ENCODE data around the gene EIF5AL1.

The EIF5AL1 gene

GRCh38 chr10:79475877-79476276 lies 36.5 kb upstream of the EIF5AL1 start:
- Histone ChIP-seq H3K4me3 (replicated peaks; ENCODE audit: insufficient read depth, low read length) (no peak overlapping the region), H3K27ac (replicated peaks) (no peak overlapping the region), H3K27me3 (ENCODE audit: insufficient read depth, poor library complexity, severe bottlenecking) (no peaks in the 10 kb centered on the region)
- DNase-seq (ENCODE audit: low read depth in 1 of 2, low spot score in 1 of 2) = no peak
- TF ChIP-seq REST (IDR thresholded peaks at IDR 0.05; ENCODE audit: insufficient replicate concordance, low read depth) = no peak
- TF ChIP-seq CTCF (IDR thresholded peaks at IDR 0.05; ENCODE audit: insufficient read depth, low read length) = no peak
- TF ChIP-seq SPI1 (IDR thresholded peaks at IDR 0.05; ENCODE audit: borderline replicate concordance, low read depth) = no peak
- no peak for TF ChIP-seq POLR2AphosphoS5 (IDR thresholded peaks at IDR 0.05; ENCODE audit: low read depth)
- no peak for TF ChIP-seq GABPA (IDR thresholded peaks at IDR 0.05; ENCODE audit: low read depth)

GRCh38 chr10:79476645-79477044 lies 35.7 kb upstream of the EIF5AL1 start:
- H3K27ac ChIP-seq (replicated peaks) = no peak overlapping the region
- TF ChIP-seq POLR2AphosphoS5 (IDR thresholded peaks at IDR 0.05; ENCODE audit: low read depth) (no peak), GABPA (IDR thresholded peaks at IDR 0.05; ENCODE audit: low read depth) (no peak), SPI1 (IDR thresholded peaks at IDR 0.05; ENCODE audit: borderline replicate concordance, low read depth) (no peak), REST (IDR thresholded peaks at IDR 0.05; ENCODE audit: insufficient replicate concordance, low read depth) (no peak), CTCF (IDR thresholded peaks at IDR 0.05; ENCODE audit: insufficient read depth, low read length) (no peak)
- no peak for DNase-seq (ENCODE audit: low read depth in 1 of 2, low spot score in 1 of 2)
- no peak overlapping the region for H3K4me3 ChIP-seq (replicated peaks; ENCODE audit: insufficient read depth, low read length)
- no peaks in the 10 kb centered on the region for H3K27me3 ChIP-seq (ENCODE audit: insufficient read depth, poor library complexity, severe bottlenecking)

GRCh38 chr10:79477456-79477855 lies 34.9 kb upstream of the EIF5AL1 start:
- no peak for DNase-seq (ENCODE audit: low read depth in 1 of 2, low spot score in 1 of 2)
- H3K27me3 ChIP-seq (ENCODE audit: insufficient read depth, poor library complexity, severe bottlenecking) = no peaks in the 10 kb centered on the region
- H3K27ac ChIP-seq (replicated peaks) = no peak overlapping the region
- TF ChIP-seq GABPA (IDR thresholded peaks at IDR 0.05; ENCODE audit: low read depth) (no peak), REST (IDR thresholded peaks at IDR 0.05; ENCODE audit: insufficient replicate concordance, low read depth) (no peak), SPI1 (IDR thresholded peaks at IDR 0.05; ENCODE audit: borderline replicate concordance, low read depth) (no peak), POLR2AphosphoS5 (IDR thresholded peaks at IDR 0.05; ENCODE audit: low read depth) (no peak), CTCF (IDR thresholded peaks at IDR 0.05; ENCODE audit: insufficient read depth, low read length) (no peak)
- no peak overlapping the region for H3K4me3 ChIP-seq (replicated peaks; ENCODE audit: insufficient read depth, low read length)

Measured in HL-60 (cell line).